ENCODE results near the gene ALDH8A1. TPM values are rescaled to one million over a fixed set of nuclear protein-coding genes. Genes with fewer than 3 reads are reported as not detected.

Gene ALDH8A1
- polyA plus RNA-seq, 3 donors = 0.77 TPM; not detected in 2

- H3K27me3 Mint-ChIP-seq (ENCODE audit: low read depth in 3 of 3) = peaks cover 0 to 3% (median 1%) of the 10 kb centered on the region in 3 donors
- Histone ChIP-seq H3K36me3 (replicated peaks in 1 of 2; ENCODE audit: control insufficient read depth in 1 of 2, insufficient read depth in 2 of 2, low read length in 2 of 2) (no peaks in the 10 kb centered on the region), H3K4me2 (replicated peaks; ENCODE audit: extremely low read depth, low read length, poor library complexity, severe bottlenecking) (no peak overlapping the region), H3K4me3 (replicated peaks in 1 of 3; ENCODE audit: low read depth in 2 of 3, low read length in 3 of 3) (no peak overlapping the region), H3K27ac (ENCODE audit: low read depth in 1 of 2, low read length in 2 of 2) (no peak overlapping the region), H3K9me3 (replicated peaks in 1 of 2; ENCODE audit: control insufficient read depth in 1 of 2, insufficient read depth in 1 of 2, low read length in 2 of 2) (no peaks in the 10 kb centered on the region), H4K20me1 (ENCODE audit: insufficient read depth, low read length) (no peaks in the 10 kb centered on the region), H3K4me1 (ENCODE audit: control insufficient read depth in 1 of 2, insufficient read depth in 2 of 2, low read length in 2 of 2) (no peaks in the 10 kb centered on the region), H3K9ac (ENCODE audit: insufficient read depth, low read length, poor library complexity, severe bottlenecking) (no peak overlapping the region), H3K27me3 (ENCODE audit: control insufficient read depth in 2 of 2, insufficient read depth in 2 of 2, low read length in 2 of 2) (no peaks in the 10 kb centered on the region), H3K79me2 (ENCODE audit: insufficient read depth, low read length) (no peaks in the 10 kb centered on the region), H2AFZ (ENCODE audit: insufficient read depth, low read depth, low read length, poor library complexity, severe bottlenecking) (no peak overlapping the region)
- H3K4me3 Mint-ChIP-seq = no peak overlapping the region
- no peaks in the 10 kb centered on the region for H3K36me3 Mint-ChIP-seq
- DNase-seq = no peak
- 83% methylated on average over 1 of the region's 5 CpGs for WGBS (ENCODE audit: insufficient coverage)
- no peak for TF ChIP-seq CTCF (IDR thresholded peaks at IDR 0.05)
- H3K9me3 Mint-ChIP-seq = no peaks in the 10 kb centered on the region
- H3K27ac Mint-ChIP-seq = no peak overlapping the region
- no peaks in the 10 kb centered on the region for H3K4me1 Mint-ChIP-seq
- intact Hi-C loops (cut with micrococcal nuclease) = loop anchor here (10.0 kb wide), 1 partner anchor 813 kb away; no protein-coding TSS in a partner anchor
Measured at GRCh38 chr6:134937426-134937825, 12.5 kb downstream of the ALDH8A1 start.

- no peak overlapping the region for H3K27ac Mint-ChIP-seq
- Histone ChIP-seq H2AFZ (ENCODE audit: insufficient read depth, low read depth, low read length, poor library complexity, severe bottlenecking) (no peak overlapping the region), H3K4me2 (replicated peaks; ENCODE audit: extremely low read depth, low read length, poor library complexity, severe bottlenecking) (no peak overlapping the region), H3K27me3 (ENCODE audit: control insufficient read depth in 2 of 2, insufficient read depth in 2 of 2, low read length in 2 of 2) (no peaks in the 10 kb centered on the region), H3K27ac (ENCODE audit: low read depth in 1 of 2, low read length in 2 of 2) (no peak overlapping the region), H3K9ac (ENCODE audit: insufficient read depth, low read length, poor library complexity, severe bottlenecking) (no peak overlapping the region), H3K4me3 (replicated peaks in 1 of 3; ENCODE audit: low read depth in 2 of 3, low read length in 3 of 3) (no peak overlapping the region), H4K20me1 (ENCODE audit: insufficient read depth, low read length) (no peaks in the 10 kb centered on the region), H3K9me3 (replicated peaks in 1 of 2; ENCODE audit: control insufficient read depth in 1 of 2, insufficient read depth in 1 of 2, low read length in 2 of 2) (no peaks in the 10 kb centered on the region), H3K79me2 (ENCODE audit: insufficient read depth, low read length) (no peaks in the 10 kb centered on the region), H3K4me1 (ENCODE audit: control insufficient read depth in 1 of 2, insufficient read depth in 2 of 2, low read length in 2 of 2) (no peaks in the 10 kb centered on the region), H3K36me3 (replicated peaks in 1 of 2; ENCODE audit: control insufficient read depth in 1 of 2, insufficient read depth in 2 of 2, low read length in 2 of 2) (no peaks in the 10 kb centered on the region)
- intact Hi-C loops (cut with micrococcal nuclease) = loop anchor here (10.0 kb wide), 1 partner anchor 812 kb away; no protein-coding TSS in a partner anchor
- no peak overlapping the region for H3K4me3 Mint-ChIP-seq
- no peak for DNase-seq
- WGBS (ENCODE audit: insufficient coverage) = no CpG with 5 or more reads among the region's 5 CpGs
- TF ChIP-seq CTCF (IDR thresholded peaks at IDR 0.05) = no peak
- H3K27me3 Mint-ChIP-seq (ENCODE audit: low read depth in 3 of 3) = peaks cover 0 to 3% (median 1%) of the 10 kb centered on the region in 3 donors
- no peaks in the 10 kb centered on the region for H3K36me3 Mint-ChIP-seq
- no peaks in the 10 kb centered on the region for H3K9me3 Mint-ChIP-seq
- no peaks in the 10 kb centered on the region for H3K4me1 Mint-ChIP-seq
Measured at GRCh38 chr6:134936931-134937330, 13.0 kb downstream of the ALDH8A1 start.

Measured in CD14-positive monocyte (primary cell).